ENCODE data around the gene ZMIZ1. TPM values are rescaled to one million over a fixed set of nuclear protein-coding genes. Genes with fewer than 3 reads are reported as not detected.

ZMIZ1 gene
- total RNA-seq, 1 experiment from 2014 or later, result 27.5 TPM

- no peak for DNase-seq (ENCODE audit: low spot score)
Observed at GRCh38 chr10:79352035-79352877, 283.5 kb downstream of the ZMIZ1 start.

GRCh38 chr10:79353000-79353406 is 284.2 kb downstream of the ZMIZ1 start:
- DNase-seq (ENCODE audit: low spot score), result no peak

DNA sequence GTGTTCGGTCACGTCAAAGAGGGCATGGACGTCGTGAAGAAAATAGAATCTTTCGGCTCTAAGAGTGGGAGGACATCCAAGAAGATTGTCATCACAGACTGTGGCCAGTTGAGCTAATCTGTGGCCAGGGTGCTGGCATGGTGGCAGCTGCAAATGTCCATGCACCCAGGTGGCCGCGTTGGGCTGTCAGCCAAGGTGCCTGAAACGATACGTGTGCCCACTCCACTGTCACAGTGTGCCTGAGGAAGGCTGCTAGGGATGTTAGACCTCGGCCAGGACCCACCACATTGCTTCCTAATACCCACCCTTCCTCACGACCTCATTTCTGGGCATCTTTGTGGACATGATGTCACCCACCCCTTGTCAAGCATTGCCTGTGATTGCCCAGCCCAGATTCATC is 285.0 kb downstream of the ZMIZ1 start:
- no peak for DNase-seq (ENCODE audit: low spot score)

GRCh38 chr10:79354141-79354540 is 285.4 kb downstream of the ZMIZ1 start:
- DNase-seq (ENCODE audit: low spot score), result no peak

- no peak for DNase-seq (ENCODE audit: low spot score)
Observed at GRCh38 chr10:79354615-79355014, 285.8 kb downstream of the ZMIZ1 start.

DNA sequence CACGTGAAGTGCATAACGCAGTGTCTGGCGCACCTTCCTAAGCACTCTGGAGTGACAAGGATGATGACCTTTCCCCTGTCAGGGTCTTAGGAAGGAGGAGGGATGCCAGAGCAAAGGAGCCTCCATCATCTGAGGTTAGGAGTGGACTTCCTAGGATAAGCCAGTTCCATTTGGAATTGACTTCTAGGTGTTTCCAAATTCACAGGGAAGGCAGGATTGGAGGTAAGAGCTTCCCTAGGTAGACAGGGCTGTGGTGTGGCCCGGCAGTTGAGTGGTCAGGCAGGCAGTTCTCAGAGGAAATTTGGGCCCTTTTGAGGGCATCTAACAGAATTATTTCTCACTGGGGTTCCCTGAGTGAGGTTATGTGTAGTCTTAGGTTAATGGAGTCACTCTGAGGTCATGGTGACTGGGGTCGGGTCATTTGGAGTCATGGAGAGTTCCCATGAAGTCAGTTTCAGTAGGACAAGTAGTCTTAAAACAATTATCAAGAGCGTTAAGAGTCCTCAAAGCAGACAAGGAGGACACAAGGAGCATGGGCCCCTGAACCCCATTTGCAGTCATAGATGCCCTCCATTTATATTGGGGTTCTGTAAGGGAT is 286.8 kb downstream of the ZMIZ1 start:
- no peak for DNase-seq (ENCODE audit: low spot score)

DNA sequence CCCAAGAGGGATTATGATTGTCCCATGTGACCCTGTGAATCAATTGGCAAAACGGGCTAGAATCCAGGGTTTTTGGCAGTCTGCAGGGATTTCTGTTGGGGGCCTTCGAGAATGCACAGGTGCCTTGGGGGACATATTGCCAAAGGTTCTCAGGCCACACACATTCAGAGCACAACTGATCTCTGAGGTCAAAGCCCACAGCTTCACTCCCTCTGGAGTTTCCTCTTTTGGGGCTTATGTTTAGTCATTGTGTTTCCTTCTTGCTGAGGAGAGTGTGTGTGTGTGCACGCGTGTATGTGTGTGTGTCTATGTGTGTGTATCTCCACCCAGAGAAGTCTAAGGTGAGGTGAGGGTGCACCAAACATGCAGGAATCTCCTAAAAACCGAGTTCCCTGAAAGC is 287.3 kb downstream of the ZMIZ1 start:
- DNase-seq (ENCODE audit: low spot score), result no peak

GRCh38 chr10:79357180-79357579 is 288.4 kb downstream of the ZMIZ1 start:
- DNase-seq (ENCODE audit: low spot score), result no peak

DNA sequence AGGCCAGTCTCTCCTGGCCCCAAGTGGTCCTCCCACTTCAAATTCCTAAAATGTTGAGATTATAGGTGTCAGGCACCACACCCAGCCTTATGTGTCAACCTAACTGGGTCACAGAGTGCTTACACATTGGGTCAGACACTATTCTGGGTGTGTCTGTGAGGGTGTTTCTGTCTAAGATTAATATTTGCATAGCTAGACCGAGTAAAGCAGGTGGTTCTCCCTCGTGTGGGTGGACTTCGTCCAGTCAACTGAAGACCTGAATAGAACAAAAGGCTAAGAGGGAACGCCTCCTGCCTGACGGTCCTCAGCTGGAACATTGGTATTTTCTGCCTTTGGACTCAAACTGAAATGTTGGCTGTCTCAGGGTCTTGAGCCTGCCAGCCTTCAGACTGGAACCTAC is 290.0 kb downstream of the ZMIZ1 start:
- peak; percentile 40 for DNase-seq (ENCODE audit: low spot score)

DNA sequence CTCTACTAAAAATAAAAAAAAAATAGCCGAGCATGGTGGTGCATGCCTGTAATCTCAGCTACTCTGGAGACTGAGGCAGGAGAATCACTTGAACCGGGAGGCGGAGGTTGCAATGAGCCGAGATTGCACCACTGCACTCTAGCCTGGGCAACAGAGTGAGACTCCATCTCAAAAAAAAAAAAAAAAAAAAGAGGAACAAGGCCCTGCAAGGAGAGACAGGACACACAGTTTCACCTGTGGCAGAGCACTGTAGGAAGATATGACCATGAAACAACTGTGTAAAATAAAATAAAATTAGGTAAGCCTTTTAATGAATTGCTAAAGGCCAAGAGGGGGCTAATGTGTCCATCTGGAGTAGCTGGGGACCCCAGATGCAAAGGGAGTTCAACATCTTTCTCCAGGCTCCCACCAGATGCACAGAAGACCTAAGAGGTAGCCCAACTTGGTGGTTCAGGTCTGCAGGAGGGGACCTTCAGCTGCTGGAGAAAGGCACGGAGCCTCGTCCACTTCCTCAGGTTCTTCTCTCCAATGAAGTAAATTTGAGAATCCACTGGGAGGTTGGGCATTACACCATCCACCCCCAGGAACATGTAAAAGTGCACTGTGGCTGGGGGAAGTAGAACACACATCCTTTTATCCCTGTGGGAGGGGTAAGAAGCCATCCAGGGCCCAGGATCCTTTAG is 291.2 kb downstream of the ZMIZ1 start:
- no peak for DNase-seq (ENCODE audit: low spot score)

- DNase-seq (ENCODE audit: low spot score), result no peak
Observed at GRCh38 chr10:79360499-79361342, 292.0 kb downstream of the ZMIZ1 start.

GRCh38 chr10:79361726-79362397 is 293.1 kb downstream of the ZMIZ1 start:
- DNase-seq (ENCODE audit: low spot score), result no peak

All from HT-29 (cell line).